HCT116 (cell line): ENCODE results near the gene ASB11.

Source experiments
- EZH2phosphoT487 ChIP-seq: fragments of 200-600 bp; IDR thresholded peaks from 2 replicates; pipeline ENCODE4 v1.6.1; 2018; ENCODE audit warnings: antibody characterized with exemption, borderline replicate concordance
- TCF7L2 ChIP-seq: IDR thresholded peaks from 2 replicates; pipeline ENCODE4 v1.7.0; 2011; ENCODE audit warnings: borderline replicate concordance, inconsistent platforms; ENCODE audit not compliant: insufficient read depth, insufficient read length; ENCODE audit errors: extremely low read depth

DNA sequence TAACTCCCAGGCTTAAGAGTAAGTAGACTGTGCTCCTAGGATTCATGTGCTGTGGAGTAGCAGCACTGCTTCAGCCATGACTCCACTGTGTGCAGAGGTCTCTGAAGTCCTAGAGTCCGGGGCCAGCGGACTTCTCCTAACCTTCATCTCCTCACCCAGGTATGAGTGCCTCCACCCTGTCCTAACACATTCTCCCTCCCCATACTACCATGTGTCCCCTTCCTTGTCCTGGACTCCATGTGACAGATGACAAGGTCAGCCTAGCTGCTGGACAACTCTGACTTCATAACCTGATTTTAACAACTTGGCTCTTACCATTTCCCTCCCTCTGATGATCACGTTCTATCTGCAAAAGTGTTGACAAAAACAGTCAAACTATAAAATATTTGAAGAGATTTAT, 16.7 kb downstream of the ASB11 start:
- TF ChIP-seq EZH2phosphoT487 (no peak), TCF7L2 (no peak)
